Measurements from ENCODE around the gene SALL3.

Gene SALL3

DNA sequence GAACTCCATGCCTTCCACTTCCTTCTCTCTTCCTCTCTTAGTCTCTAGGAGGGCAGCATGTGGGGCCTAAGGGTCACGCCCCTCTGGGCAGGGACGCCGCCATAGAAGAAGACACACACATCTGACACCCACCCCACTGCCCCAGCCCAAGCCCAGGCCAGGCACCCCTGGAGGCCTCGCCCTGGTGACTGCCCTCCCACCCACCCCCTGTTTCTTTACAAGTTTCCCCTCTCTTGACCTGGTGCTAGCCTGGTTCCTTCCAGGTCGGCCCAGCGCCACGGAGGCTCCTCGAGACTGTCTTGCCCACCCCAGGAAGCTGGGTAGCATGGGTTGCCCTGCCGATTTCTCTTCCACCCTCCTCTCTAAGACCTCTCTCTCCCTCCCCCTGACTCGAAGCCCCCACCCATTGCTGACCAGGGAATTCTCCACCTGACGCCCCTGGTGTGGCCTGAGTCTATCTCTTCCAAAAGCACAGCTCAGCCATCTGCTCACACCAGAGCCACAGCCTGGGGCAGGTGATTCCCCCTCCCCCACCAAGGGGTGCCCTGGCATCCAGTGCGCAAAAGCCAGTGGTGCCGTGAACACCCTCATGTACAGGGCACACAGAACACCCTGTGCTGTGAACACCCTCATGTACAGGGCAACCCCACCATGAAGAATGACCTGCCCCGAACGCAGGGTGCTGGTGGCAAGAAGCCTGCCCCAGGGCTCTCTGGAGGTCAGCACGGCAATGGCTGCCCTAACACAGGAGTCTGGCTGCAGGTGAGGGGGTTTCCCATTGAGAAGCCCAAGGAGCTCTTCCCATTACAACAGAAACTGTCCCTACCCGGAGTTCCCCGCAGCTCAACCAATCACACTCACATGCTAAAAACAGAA lies 13.5 kb upstream of the SALL3 start:
- no peak for DNase-seq (ENCODE audit: low spot score)

DNA sequence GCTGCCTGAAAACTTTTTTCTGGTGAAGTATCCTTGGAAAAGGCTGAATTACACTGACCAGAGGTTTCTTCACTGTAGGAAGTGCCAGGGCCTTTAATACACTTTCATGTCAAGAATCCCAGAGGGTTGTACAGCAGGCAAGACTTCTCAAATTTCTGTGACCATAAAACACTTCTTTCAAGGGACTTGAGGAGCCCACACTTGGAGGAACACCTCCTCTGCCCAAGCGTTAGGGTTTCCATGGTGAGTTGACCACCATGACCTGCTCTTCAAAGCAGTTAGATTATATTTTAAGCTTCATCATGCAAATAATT lies 12.9 kb upstream of the SALL3 start:
- DNase-seq (ENCODE audit: low spot score), result no peak

DNA sequence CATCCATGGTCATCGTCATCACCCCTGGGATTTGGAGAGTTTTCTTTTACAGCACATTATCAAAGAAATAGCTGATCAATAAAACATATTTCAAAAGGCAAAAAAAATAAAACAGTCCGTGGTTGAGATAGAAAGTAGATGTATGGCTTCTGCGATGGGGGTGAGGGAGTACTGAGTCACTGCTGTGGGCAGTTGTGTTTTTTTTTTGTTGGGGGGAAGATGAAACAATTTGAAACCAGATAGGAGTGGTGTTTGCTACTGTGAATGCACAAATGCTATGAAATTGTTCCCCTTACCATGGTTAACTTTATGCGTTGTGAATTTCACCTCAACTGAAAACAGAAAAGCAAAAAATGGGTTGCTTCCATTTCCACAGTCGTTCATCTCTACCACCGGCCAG lies 11.9 kb upstream of the SALL3 start:
- DNase-seq (ENCODE audit: low spot score), result no peak

DNA sequence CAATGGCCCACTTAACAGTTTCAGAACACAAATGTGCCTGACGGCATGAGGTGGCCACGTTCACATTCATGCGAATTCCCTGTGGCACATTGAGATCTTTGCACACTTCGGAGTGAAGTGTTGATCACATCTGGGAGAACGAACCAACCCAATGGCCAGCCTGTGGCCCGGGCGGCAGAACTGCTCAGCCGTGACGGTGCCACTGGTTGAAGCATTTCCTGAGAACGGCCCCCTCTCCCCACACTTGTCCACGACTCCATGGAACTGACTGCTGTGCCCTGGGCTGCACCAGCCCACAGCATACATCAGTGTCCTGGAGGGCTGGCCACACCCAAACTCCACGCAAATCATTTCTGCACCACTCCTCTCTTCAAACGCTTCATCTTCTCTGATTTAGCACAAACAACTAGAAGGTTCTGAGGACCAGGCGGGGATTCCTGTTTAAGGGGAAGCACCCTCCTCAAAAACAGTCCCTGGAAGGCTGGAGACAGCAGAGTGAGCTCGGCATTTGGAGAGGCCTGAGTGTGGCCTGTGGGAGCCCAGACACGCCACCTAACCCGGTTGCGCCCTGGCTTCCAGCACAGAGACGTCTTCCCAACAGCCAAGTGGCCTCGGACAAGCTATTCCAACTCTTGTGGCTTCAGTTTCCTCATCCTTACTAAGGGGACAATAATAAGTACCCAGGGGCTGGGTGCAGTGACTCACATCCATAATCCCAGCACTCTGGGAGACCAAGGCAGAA lies 9.9 kb upstream of the SALL3 start:
- no peak for DNase-seq (ENCODE audit: low spot score)

DNA sequence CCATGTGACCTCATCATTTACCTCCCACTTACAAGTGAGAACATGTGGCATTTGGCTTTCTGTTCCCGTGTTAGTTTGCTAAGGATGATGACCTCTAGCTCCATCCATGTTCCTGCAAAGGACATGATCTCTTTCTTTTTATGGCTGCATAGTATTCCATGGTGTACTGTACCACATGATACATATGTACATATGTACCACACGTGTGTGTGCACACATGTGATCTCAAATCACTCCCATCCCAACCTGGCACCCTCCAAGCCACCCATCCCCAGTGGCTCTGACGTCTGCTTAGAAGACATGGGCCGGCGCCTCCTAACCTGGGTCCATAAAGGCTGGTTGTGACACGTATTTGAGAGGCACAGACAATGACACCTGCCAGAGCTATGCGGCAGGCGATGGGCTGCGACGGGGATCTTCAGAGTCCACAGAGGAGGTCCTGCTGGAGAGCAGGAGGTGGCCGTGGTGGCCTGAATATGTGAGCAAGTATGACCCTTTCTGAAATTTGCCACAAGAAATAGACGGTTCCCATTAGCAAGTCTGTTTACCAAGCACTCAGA lies 8.8 kb upstream of the SALL3 start:
- DNase-seq (ENCODE audit: low spot score), result no peak

DNA sequence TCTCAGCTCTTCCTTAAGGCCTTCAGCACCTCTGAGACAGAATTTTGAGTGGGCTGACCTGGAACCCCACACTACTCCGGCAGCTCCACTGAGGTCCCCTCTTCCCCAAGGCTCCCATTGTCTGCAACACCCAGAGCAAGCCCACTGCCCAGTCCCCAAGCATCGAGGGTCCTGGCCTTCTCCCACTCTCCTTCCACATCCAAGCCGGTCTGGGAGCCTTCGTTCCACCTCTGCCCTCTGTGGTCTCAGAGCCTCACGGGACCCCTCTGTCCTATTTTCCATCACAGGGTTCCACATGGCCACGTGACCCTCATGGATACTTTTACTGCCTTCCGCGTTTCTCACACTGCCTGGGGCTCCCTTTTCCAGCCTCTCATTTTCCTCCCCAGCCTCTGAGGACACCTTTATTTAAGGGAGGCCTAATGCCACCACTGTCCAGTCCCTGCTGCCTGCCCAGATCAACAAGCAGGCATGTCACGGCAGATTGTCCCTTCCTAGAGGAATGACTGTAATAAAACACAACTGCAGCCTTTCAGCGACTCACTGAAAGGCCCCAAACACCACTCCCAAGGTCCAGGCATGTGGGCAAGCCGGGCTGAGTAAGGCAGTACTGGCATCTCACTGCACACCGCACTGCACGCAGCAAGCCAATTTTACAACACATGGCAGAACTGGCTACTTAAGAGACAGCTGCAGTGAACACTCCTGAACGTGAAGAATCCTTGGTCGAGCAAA lies 7.9 kb upstream of the SALL3 start:
- no peak for DNase-seq (ENCODE audit: low spot score)

DNA sequence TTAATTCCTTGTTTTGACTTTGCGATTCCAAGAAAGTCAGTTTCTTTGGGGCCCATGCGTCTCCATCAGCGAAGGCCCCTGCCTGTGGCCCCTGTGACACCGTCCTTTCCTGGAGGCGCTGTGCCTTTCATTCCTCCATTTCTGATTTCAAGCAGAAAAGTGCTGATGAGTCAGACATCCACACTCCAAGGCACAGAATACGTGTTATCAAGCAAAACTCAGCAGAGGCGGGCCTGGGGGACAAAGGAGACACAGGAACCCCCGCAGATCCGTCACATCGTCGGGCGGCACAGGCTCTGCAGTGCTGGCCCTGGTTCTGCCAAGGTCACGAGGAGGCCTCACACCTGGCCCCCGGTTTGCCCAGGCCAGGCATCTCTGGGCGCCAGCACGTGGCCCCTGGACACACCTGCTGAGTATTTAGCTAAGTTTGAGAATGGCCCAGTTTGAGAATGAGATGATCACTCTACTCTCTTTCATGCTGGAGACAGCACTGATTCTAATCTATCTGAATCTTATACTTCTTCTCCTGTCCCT lies 7.2 kb upstream of the SALL3 start:
- no peak for DNase-seq (ENCODE audit: low spot score)

DNA sequence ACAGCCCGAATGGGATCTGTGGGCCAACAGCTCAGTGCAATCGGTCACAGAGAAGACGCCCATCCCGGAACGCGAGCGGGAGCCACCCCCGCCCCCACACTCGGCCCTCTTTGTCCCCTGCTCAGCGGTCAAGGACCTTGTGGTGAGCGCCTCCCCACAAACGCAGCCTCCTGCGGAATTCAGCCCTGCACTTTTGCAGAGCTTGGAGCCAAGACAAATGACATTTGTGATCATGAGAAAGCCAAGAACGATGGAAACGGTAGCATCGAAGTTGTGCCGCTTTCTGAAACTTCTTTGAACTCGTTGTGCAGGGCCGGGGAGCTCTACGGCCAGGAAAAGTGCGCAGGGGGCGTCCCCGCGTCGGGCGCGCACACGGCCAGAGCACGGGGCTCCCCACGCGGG lies 6.7 kb upstream of the SALL3 start:
- DNase-seq (ENCODE audit: low spot score), result no peak

DNA sequence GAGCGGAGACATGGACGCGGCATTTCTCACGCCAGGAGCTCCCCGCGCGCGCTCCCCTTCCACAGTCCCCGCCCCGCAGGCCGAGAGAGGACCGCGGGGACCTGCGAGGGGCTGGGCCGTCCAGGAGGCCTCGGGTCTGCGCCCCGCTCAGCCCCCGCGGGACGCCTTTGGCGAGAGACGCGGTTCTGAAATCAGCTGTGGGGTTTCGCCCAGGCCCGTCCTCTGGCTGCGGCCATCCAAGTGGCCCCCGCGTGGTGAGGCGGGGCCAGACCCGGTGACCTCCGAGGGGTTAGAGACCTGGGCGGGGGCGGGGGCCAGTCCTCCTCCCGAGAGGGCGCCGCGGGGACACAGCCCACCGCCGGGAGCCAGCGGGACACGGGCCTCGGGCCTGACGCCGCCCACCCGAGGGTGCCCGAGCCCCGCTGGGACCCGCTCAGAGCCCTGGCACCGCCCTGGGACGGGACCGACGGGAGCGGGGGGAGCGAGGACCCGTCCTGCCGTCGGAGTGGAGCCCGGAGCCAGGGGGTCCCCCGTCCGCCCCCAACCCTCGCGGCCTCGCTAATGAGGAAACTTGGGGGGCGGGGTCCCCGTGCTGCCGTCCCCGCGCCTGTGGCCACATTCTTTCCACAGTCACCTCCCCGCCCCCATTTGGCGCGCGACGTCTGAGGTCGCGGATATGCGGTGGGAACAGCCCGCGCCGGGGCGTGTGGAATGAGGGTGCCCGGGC lies 6.1 kb upstream of the SALL3 start:
- DNase-seq (ENCODE audit: low spot score), result no peak

DNA sequence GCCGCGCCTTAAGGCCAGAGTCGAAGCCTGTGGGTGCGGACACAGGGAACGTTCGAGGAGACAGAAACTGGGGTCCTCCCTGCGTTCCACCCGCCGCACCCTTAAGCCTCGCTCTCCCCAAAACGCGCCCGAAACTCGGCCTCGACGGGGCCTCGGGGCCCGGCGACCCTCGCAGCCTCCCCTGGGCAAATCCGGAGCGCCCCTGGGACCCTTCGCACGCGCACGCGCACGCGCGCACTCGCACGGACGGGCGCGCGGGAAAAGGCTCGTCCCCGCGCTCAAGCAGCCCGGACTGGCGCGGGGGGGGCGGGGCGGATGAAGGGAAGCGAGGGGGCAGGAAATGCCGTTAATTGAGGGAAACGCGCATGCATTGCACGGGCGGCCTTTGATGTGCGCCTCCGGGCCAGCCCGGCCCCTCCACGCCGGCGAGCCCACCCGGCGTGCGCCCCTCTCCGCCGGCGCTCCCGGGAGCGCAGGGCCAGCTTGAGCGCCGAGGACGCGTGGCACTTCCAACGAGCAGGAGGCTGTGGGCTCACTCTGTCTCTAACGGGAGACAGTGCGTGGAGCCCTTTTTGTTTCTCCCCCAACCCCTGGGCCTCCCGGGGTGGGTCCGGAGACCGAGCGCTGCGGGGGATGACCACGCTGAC lies 5.4 kb upstream of the SALL3 start:
- DNase-seq (ENCODE audit: low spot score), result no peak

DNA sequence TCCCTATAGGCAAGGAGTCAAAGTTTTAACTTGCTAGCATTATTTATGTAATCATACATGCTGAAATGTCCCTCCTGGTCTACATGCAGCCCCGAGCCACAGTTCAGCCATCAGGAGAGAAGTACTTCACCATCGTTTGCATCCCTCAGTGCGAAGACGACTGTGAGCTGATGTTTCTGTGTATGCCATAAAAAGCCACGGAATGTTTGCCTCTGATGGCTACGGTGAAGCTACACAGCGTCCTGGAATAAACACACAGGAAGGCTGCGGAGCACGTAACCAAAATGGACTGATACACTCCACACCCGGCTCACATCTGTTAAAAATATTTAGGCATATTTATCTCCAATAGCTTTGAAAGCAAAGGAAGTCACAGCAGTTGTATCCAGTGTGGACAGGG lies 4.3 kb upstream of the SALL3 start:
- DNase-seq (ENCODE audit: low spot score), result no peak

DNA sequence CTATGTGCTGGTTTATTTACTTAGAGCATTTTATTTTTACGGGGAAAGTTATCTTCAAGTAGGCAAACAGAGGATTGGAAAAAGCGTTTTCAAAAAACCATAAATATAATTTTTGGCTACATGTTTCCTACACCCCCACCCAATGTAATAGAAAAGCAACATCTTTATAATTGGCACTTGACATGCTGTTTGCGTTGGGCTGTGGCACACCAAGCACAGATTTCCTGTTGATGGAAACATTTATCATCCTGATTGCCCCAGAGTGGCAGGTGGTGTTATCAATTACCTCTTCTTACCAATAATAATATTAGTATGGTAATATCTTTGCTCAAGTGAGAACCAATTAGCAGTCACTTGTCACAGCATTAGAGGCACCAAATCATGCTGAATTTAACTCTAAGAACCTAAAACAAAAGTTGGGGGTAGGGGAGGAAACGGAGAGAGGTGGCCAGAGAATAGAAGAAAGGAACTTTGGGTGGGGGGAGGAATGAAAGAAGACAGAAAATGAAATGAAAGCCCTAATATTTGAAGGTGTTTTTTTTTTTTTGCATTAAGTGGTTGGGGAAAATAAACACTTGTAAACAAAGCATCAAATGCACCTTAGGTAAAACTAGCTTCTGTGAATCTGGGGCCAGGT lies 3.8 kb upstream of the SALL3 start:
- DNase-seq (ENCODE audit: low spot score), result no peak

DNA sequence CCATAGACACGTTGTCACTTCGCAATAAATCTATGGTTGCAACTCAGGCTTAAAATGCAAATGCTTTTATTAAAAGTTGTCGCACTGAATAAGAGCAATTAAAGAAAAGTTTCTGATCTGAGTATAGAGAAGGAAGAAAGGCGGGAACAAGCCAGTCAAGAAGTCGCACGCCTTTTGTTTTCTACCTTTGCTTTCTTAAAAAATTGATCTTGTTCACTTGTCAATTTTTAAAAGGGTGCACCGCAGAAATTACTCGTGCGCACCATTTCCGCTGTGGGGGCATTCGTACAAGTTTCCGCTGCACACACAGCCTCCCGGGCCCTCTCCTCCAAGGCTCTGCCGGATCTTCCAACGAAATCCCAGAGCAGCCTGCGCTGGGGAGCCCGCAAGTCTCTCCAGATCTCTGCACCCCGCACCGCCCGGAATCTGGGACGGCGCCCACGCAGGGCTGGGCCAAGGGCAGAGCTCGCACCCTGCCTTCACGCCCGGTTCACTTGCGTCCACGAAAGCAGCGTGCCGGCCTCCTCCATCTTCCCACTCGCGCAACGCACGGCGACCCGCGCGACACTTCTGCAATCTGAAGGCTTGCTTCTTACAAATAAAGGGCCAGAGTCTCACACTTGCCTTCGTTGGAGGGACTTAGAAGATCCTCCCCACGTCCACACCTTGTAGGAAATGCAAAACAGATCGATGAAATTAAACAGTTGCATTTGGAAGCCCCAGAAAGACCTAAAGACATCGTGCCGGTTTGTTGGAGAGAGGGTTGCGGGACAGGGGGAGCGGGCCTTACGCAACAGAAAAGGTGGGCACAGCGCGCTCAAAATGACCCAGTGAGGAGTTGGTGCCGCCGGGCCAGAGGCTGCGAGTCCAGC lies 2.6 kb upstream of the SALL3 start:
- no peak for DNase-seq (ENCODE audit: low spot score)

DNA sequence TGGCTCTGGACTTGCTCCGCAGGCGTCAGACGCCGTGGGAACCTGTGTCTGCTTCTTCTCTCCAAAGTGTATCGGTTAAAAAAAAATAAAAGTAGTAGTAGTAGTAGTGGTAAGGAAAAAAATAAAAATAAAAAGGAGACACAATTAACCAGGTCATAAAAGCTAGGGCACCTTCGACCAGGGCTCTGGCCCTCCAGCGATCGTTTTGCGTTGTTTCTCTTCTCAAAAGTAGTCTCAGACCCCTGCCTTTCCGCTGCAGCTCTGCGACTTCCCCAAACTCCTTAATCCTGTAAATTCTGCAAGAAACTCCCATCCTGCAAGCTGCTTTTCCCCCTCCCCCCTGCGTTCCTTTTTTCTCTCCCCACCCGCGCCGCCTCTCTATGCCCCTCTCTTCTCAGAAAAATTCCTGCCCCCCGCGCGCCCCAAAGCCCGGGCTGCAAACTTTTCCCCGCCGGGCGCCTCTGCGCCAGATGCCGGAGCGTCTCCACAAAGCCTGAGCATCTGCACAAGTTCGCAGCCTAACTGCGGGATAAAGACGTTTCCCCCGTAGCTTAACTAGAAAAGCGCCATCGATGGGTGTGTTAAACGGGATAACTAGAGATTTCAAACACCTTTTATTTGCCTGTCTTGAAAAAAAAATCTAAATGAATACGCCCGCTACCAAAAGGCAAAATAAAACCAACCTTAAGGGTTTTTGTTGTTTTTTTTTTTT lies 1.8 kb upstream of the SALL3 start:
- DNase-seq (ENCODE audit: low spot score), result no peak

DNA sequence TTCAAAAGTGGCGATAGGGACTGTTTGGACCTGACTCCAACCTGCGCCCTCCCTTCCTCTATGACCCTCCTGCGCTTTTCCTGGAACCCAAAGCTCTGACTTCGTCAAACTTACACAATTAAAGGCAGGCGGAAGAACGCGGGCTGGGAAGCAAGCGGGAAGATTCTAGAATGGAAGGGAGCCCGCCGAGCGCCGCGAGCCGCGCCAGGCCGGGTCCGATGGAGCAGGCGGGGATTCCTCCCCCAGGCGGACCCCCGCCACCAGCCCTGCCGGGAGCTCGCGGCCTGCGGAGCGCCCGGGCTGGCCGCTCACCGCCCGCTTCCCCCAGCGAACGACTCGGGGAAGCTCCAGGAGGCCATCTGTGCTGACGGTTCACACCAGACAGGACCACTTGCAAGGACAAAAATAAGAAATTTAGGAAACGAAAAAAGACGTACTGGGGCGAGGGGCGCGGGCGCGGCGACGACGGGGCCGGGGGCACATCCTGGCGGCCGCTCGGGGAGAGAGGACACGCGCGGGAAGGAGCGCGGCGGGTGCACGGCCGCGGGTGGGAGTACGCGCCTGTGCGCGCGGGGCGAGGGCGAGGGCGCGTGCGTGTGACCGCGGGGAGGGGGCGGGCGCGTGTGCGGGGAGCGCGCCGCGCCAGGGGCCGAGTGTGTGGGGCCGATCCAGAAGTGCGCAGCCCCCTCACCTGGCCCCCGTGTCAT lies 1.1 kb upstream of the SALL3 start:
- no peak for DNase-seq (ENCODE audit: low spot score)

DNA sequence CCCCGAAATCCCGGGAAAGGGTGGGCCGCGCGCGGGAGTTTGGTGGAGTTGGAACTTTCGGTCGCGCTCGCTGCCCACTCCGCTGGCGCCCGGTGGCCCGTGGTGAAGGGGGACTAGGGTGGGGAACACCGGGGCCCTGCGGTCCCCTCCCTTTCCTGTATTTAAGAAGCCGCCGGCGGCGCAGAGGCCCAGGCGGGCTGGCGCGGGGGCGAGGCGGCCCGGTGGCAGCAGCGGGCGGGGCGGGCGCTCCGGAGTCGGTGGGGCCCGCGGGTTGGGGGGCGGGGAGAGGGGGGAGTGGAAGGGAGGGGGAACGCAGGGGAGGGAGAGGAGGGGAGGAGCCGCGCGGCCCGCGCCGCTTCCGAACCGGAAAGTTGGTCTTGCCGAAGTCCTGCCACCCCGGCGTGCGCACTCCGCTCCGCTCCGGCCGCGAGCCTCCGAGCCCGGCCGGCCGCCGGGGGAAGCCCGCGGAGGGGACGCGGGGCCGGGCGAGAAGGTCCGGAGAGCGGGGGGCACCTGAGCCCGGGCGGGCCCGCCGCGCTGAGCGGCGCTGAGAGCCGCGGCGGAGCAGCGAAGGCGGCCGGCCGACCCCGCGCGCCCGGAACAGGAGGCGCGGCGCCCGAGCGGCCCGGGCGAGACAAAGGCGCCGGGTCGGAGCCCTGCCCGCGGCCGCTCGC lies 425 bp upstream of the SALL3 start:
- no peak for DNase-seq (ENCODE audit: low spot score)

DNA sequence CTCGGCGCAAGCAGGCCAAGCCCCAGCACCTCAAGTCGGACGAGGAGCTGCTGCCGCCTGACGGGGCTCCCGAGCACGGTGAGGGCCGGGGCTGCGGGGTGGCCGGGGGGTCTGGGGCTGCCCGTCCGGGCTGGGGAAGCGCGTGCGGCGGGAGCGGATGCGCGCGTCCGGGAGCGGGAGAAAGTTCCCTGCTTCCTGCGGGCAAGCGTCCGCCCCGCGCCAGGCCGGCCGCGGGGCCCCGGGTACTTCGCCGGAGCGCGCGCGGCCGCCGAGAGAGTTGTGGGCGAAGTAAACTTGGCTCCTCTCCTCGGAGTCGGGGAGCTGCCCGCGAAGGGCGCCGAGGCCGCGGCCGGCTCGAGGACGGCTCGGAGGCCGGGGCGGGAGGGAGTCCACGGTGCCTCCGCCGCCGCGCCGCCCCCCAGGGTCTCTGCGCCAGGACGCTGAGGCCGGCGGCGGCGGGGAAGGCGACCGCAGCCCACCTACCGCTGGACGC lies 707 bp downstream of the SALL3 start:
- no peak for DNase-seq (ENCODE audit: low spot score)

Measured in RKO (cell line).